ENCODE data around the gene BAZ2B.

GRCh38 chr2:159379181-159379580, 237.2 kb downstream of the BAZ2B start:
- TF ChIP-seq CTCF (IDR thresholded peaks at IDR 0.05) (no peak), POLR2A (IDR thresholded peaks at IDR 0.05) (no peak)

Measured in testis (tissue), 2 donors.